HFF-Myc (cell line): Measurements from ENCODE around the gene SPAG6.
"Not testable (repeated sequence)": the region's sequence is repeated elsewhere in the genome, so short reads cannot be mapped to it uniquely, and the experiment has no call there.

Source experiments
- DNase-seq: peaks from one replicate; pipeline ENCODE4 v3.0.0-alpha.2; 2011; ENCODE audit warnings: low read depth; ENCODE audit errors: extremely low read depth
- H3K4me3 ChIP-seq: replicated peaks from 2 replicates; pipeline ENCODE4 v1.5.1; 2011; ENCODE audit warnings: low read depth, mild to moderate bottlenecking, control low read depth, low read length
- TF ChIP-seq, protein P1 (sequence below): IDR thresholded peaks from 2 replicates; pipeline ENCODE4 v1.5.1; 2012; ENCODE audit warnings: mild to moderate bottlenecking, low read depth, low read length, control low read depth; ENCODE audit errors: missing control alignments

SPAG6 gene

DNA sequence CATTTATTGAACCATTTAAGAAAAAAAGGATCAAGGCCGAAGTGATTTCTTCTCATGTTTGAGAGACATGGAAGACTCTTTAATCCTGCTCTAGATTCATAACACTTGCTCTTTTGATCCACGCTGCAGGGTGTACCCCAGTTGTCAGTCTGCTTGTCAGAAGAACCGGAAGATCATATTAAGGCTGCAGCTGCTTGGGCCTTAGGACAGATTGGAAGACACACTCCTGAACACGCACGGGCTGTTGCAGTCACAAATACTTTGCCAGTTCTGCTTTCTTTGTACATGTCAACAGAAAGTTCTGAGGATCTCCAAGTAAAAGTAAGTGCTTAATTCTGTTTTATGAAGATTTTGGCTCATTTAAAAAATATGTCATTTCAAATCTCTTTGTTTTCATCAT lies 46.3 kb downstream of the SPAG6 start:
- TF ChIP-seq, protein P1, sequence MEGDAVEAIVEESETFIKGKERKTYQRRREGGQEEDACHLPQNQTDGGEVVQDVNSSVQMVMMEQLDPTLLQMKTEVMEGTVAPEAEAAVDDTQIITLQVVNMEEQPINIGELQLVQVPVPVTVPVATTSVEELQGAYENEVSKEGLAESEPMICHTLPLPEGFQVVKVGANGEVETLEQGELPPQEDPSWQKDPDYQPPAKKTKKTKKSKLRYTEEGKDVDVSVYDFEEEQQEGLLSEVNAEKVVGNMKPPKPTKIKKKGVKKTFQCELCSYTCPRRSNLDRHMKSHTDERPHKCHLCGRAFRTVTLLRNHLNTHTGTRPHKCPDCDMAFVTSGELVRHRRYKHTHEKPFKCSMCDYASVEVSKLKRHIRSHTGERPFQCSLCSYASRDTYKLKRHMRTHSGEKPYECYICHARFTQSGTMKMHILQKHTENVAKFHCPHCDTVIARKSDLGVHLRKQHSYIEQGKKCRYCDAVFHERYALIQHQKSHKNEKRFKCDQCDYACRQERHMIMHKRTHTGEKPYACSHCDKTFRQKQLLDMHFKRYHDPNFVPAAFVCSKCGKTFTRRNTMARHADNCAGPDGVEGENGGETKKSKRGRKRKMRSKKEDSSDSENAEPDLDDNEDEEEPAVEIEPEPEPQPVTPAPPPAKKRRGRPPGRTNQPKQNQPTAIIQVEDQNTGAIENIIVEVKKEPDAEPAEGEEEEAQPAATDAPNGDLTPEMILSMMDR, result no peak
- DNase-seq, result no peak
- no peak overlapping the region for H3K4me3 ChIP-seq

DNA sequence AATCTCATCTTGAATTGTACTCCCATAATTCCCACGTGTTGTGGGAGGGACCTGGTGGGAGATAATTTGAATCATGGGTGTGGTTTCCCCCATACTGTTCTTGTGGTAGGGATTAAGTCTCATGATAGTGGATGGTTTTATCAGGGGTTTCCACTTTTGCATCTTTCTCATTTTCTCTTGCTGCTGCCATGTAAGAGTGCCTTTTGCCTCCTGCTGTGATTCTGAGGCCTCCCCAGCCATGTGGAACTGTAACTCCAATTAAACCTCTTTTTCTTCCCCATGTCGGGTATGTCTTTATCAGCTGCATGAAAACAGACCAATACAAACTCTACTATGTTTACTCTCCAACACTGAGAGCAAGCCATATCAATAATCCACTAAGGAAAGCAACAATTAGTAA lies 50.9 kb downstream of the SPAG6 start:
- DNase-seq, result not testable (repeated sequence)

DNA sequence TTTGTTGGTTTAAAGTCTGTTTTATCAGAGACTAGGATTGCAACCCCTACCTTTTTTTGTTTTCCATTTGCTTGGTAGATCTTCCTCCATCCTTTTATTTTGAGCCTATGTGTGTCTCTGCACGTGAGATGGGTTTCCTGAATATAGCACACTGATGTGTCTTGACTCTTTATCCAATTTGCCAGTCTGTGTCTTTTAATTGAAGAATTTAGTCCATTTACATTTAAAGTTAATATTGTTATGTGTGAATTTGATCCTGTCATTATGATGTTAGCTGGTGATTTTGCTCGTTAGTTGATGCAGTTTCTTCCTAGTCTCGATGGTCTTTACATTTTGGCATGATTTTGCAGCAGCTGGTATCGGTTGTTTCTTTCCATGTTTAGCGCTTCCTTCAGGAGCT lies 61.6 kb downstream of the SPAG6 start:
- not testable (repeated sequence) for H3K4me3 ChIP-seq

More for the DNA sequence above, 50.9 kb downstream of the SPAG6 start:
- not testable (repeated sequence) for H3K4me3 ChIP-seq

DNA sequence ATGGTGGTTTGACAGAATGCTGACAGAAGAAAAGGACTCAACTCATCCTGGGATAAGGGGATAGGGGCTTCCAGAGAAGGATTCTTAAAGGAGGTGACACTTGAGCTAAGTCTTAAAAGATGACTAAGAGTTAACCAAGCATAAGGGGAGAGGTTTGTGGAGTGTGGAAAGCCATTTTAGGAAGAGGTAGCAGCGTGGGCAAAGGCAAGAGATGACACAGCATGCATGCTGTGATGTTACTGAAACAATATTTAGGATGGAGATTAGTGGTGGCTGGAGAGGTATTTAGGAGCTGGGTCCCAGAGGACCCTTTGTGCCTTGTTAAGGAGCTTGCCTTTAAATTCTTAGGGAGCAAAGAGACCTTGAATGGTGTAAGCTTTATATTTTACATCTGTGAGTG lies 65.1 kb downstream of the SPAG6 start:
- TF ChIP-seq, protein P1, result no peak
- no peak overlapping the region for H3K4me3 ChIP-seq
- no peak for DNase-seq

More for the DNA sequence above, 61.6 kb downstream of the SPAG6 start:
- DNase-seq, result not testable (repeated sequence)

DNA sequence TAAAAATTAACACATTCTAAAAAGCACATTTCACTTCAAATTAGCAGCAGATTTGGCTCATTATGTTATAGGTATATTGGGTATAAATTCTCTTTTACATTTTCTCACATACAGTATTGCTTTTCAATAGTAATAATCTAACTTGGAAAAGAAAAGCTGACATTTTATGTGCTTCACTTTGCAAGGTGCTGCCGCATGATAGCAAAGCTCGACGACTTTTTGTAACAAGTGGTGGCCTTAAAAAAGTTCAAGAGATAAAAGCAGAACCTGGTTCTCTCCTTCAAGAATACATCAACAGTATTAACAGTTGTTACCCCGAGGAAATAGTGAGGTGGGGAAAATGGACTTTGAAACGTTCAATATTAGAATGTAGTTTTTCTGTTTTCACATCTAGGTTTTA lies 65.5 kb downstream of the SPAG6 start:
- TF ChIP-seq, protein P1, result no peak
- no peak for DNase-seq
- H3K4me3 ChIP-seq, result no peak overlapping the region

DNA sequence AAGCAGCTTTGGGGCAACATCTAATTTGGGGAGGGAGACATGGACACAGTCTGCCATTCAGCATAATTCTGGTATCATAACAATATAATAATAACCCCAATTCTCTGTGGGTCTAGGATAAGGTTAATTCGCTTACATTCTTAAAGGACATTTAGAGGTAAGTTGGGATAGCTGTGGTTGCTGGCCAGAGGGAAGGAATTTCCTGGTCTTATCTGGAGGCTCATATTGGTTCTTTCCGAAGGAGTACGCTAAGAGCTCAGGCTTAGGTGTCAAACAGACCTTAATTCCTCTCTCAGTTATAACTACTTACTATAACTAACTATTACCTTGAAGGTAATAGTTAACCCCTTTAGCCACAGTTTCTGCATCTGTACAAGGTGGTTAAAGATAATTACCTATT lies 68.8 kb downstream of the SPAG6 start:
- no peak for DNase-seq
- H3K4me3 ChIP-seq, result no peak overlapping the region
- TF ChIP-seq, protein P1, result no peak

DNA sequence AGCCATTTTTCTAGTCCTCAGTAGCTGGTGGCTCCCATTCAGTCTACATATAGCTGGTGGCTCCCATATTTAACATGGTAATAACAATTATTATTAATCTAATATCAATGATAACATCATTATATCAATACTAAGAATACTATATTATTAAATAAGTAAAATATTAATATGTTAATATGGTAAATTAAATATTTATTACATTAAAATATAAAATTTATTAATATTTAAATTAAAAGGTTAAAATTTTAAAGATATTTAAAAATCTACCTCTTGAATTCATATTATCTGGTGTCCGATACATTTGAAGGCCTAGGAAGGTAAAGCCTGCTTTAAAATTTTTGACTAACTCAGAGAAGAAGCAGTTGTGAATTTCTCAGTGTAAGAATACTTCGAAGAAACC lies 69.8 kb downstream of the SPAG6 start:
- TF ChIP-seq, protein P1, result no peak
- H3K4me3 ChIP-seq, result no peak overlapping the region
- DNase-seq, result no peak

DNA sequence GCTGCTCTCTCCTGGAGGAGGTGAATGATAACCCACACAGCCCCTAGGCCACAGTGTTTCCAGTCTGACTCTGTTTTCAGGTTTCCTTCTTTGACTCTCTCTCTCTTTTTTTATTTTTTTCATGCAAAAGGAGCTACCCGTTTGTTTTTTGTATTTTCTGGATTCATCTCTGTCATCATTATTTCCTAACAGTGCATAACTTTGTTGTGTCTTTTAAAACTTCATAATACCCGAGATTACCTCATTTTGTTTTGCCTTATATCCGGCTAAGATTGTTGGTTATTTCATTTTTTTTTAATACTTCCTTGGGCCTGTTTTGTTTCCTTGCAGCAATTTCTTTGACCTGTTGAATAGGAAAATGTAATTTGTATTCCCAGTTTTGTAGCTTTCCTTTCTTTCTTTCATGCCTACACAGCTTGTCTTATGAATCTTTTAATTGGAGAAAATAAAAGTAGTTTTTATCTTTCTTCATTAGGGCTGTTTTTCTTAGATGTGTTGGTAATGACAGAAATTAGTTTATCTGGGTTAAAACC lies 72.5 kb downstream of the SPAG6 start:
- no peak overlapping the region for H3K4me3 ChIP-seq
- no peak for DNase-seq
- TF ChIP-seq, protein P1, result no peak
